ENCODE data around the gene RDH13. TPM values are rescaled to one million over a fixed set of nuclear protein-coding genes. Genes with fewer than 3 reads are reported as not detected.
"Not testable (repeated sequence)": the region's sequence is repeated elsewhere in the genome, so short reads cannot be mapped to it uniquely, and the experiment has no call there.

The RDH13 gene
- total RNA-seq, 4 donors from 2014 or later: 10.0 to 15.6 (median 13.9) TPM

GRCh38 chr19:55027472-55028337 lies 35.2 kb downstream of the RDH13 start:
- H3K4me1 ChIP-seq: no peaks in the 10 kb centered on the region
- no peaks in the 10 kb centered on the region for H3K36me3 ChIP-seq
- no peaks in the 10 kb centered on the region for H3K27me3 ChIP-seq
- no peak for ATAC-seq
- no peaks in the 10 kb centered on the region for H3K9me3 ChIP-seq
- WGBS, 2 donors (ENCODE audit: low coverage in 1 of 2): 71 to 84% methylated on average over 3 to 7 of the region's 21 CpGs
- H3K4me3 ChIP-seq: no peak overlapping the region
- no peak overlapping the region for H3K27ac ChIP-seq
- TF ChIP-seq POLR2AphosphoS5 (IDR thresholded peaks at IDR 0.05) (no peak), EP300 (IDR thresholded peaks at IDR 0.05) (no peak), POLR2A (IDR thresholded peaks at IDR 0.05) (no peak)
- TF ChIP-seq, protein P1, sequence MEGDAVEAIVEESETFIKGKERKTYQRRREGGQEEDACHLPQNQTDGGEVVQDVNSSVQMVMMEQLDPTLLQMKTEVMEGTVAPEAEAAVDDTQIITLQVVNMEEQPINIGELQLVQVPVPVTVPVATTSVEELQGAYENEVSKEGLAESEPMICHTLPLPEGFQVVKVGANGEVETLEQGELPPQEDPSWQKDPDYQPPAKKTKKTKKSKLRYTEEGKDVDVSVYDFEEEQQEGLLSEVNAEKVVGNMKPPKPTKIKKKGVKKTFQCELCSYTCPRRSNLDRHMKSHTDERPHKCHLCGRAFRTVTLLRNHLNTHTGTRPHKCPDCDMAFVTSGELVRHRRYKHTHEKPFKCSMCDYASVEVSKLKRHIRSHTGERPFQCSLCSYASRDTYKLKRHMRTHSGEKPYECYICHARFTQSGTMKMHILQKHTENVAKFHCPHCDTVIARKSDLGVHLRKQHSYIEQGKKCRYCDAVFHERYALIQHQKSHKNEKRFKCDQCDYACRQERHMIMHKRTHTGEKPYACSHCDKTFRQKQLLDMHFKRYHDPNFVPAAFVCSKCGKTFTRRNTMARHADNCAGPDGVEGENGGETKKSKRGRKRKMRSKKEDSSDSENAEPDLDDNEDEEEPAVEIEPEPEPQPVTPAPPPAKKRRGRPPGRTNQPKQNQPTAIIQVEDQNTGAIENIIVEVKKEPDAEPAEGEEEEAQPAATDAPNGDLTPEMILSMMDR (IDR thresholded peaks at IDR 0.05): no peak

- not testable (repeated sequence) for H3K27ac ChIP-seq, ATAC-seq, H3K9me3 ChIP-seq, H3K4me1 ChIP-seq, H3K36me3 ChIP-seq, H3K4me3 ChIP-seq, H3K27me3 ChIP-seq
- WGBS, 2 donors (ENCODE audit: low coverage in 1 of 2): no CpG with 5 or more reads among the region's 12 CpGs
These were observed 35.8 kb downstream of the RDH13 start for GRCh38 chr19:55027140-55027471.

GRCh38 chr19:55024111-55024510 lies 38.8 kb downstream of the RDH13 start:
- ATAC-seq: no peak
- no peaks in the 10 kb centered on the region for H3K36me3 ChIP-seq
- H3K9me3 ChIP-seq: no peaks in the 10 kb centered on the region
- TF ChIP-seq, protein P1 (IDR thresholded peaks at IDR 0.05): no peak
- TF ChIP-seq EP300 (IDR thresholded peaks at IDR 0.05): no peak
- no peak for TF ChIP-seq POLR2AphosphoS5 (IDR thresholded peaks at IDR 0.05)
- no peak for TF ChIP-seq POLR2A (IDR thresholded peaks at IDR 0.05)
- H3K4me3 ChIP-seq: no peak overlapping the region
- H3K27ac ChIP-seq: no peak overlapping the region
- H3K27me3 ChIP-seq: no peaks in the 10 kb centered on the region
- WGBS, 2 donors (ENCODE audit: low coverage in 1 of 2): 64 to 90% methylated on average over 7 to 11 of the region's 11 CpGs
- no peaks in the 10 kb centered on the region for H3K4me1 ChIP-seq

- H3K27ac ChIP-seq, H3K9me3 ChIP-seq, ATAC-seq, H3K4me1 ChIP-seq, H3K27me3 ChIP-seq, H3K4me3 ChIP-seq, H3K36me3 ChIP-seq: not testable (repeated sequence)
These were observed 42.6 kb downstream of the RDH13 start for GRCh38 chr19:55020351-55020750.

DNA sequence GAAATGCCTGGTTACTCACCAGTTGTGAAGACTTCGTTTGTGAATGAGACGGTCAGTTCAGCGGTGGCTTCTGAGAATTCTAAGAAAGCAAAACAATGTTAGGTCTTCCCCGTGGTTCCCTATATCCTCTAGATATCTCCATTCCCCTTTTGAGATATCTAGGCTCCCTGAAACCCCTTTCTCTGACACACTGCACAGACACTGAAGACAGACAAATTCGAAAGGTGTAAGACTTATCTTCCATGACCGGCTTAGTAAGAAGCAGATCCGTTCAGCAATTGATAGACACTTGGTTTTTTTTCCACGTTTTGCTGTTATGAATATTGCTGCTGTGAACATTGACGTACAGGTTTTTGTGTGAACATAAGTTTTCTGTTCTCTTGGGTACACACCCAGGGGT lies 44.3 kb downstream of the RDH13 start:
- 72 to 74% methylated on average over 6 to 9 of the region's 9 CpGs for WGBS, 2 donors (ENCODE audit: low coverage in 1 of 2)
- ATAC-seq: no peak
- Histone ChIP-seq H3K36me3 (no peaks in the 10 kb centered on the region), H3K27me3 (no peaks in the 10 kb centered on the region), H3K4me1 (no peaks in the 10 kb centered on the region), H3K4me3 (no peak overlapping the region), H3K27ac (no peak overlapping the region), H3K9me3 (no peaks in the 10 kb centered on the region)
- no peak for TF ChIP-seq POLR2A (IDR thresholded peaks at IDR 0.05)
- TF ChIP-seq, protein P1 (IDR thresholded peaks at IDR 0.05): no peak
- TF ChIP-seq POLR2AphosphoS5 (IDR thresholded peaks at IDR 0.05): no peak
- no peak for TF ChIP-seq EP300 (IDR thresholded peaks at IDR 0.05)

- Histone ChIP-seq H3K36me3 (no peaks in the 10 kb centered on the region), H3K4me3 (no peak overlapping the region), H3K9me3 (no peaks in the 10 kb centered on the region), H3K27ac (no peak overlapping the region), H3K27me3 (no peaks in the 10 kb centered on the region), H3K4me1 (no peaks in the 10 kb centered on the region)
- TF ChIP-seq, protein P1 (IDR thresholded peaks at IDR 0.05): no peak
- TF ChIP-seq POLR2AphosphoS5 (IDR thresholded peaks at IDR 0.05) (no peak), POLR2A (IDR thresholded peaks at IDR 0.05) (no peak), EP300 (IDR thresholded peaks at IDR 0.05) (no peak)
- WGBS, 2 donors (ENCODE audit: low coverage in 1 of 2): 93 to 95% methylated on average over 7 to 8 of the region's 15 CpGs
- ATAC-seq: no peak
These were observed 44.7 kb downstream of the RDH13 start for GRCh38 chr19:55018216-55018615.
